Measurements from ENCODE around the gene MAMSTR.

GRCh38 chr19:48739404-48740163, 20.1 kb upstream of the MAMSTR start:
- TF ChIP-seq POLR2A (IDR thresholded peaks at IDR 0.05) = no peak
- TF ChIP-seq, protein P1, sequence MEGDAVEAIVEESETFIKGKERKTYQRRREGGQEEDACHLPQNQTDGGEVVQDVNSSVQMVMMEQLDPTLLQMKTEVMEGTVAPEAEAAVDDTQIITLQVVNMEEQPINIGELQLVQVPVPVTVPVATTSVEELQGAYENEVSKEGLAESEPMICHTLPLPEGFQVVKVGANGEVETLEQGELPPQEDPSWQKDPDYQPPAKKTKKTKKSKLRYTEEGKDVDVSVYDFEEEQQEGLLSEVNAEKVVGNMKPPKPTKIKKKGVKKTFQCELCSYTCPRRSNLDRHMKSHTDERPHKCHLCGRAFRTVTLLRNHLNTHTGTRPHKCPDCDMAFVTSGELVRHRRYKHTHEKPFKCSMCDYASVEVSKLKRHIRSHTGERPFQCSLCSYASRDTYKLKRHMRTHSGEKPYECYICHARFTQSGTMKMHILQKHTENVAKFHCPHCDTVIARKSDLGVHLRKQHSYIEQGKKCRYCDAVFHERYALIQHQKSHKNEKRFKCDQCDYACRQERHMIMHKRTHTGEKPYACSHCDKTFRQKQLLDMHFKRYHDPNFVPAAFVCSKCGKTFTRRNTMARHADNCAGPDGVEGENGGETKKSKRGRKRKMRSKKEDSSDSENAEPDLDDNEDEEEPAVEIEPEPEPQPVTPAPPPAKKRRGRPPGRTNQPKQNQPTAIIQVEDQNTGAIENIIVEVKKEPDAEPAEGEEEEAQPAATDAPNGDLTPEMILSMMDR (IDR thresholded peaks at IDR 0.05) = no peak

All from uterus (tissue), 2 donors.